ENCODE data around the gene FHIP2A.

DNA sequence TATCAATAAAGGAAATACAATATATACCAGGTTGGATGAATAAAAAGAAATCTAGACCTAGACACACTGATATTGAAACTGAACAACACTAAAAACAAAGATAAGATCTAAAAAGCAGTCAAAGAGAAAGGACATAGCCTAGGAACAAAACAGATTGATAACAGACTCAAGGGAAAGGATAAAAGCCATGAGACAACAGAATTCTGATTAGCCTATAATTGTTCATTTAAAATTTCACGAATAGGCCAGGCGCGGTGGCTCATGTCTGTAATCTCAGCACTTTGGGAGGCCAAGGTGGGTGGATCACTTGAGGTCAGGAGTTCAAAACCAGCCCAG lies 48.4 kb upstream of the FHIP2A start:
- no peak for TF ChIP-seq EP300 (IDR thresholded peaks at IDR 0.05)
- TF ChIP-seq, protein P1, sequence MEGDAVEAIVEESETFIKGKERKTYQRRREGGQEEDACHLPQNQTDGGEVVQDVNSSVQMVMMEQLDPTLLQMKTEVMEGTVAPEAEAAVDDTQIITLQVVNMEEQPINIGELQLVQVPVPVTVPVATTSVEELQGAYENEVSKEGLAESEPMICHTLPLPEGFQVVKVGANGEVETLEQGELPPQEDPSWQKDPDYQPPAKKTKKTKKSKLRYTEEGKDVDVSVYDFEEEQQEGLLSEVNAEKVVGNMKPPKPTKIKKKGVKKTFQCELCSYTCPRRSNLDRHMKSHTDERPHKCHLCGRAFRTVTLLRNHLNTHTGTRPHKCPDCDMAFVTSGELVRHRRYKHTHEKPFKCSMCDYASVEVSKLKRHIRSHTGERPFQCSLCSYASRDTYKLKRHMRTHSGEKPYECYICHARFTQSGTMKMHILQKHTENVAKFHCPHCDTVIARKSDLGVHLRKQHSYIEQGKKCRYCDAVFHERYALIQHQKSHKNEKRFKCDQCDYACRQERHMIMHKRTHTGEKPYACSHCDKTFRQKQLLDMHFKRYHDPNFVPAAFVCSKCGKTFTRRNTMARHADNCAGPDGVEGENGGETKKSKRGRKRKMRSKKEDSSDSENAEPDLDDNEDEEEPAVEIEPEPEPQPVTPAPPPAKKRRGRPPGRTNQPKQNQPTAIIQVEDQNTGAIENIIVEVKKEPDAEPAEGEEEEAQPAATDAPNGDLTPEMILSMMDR (IDR thresholded peaks at IDR 0.05) = no peak
- no peak for TF ChIP-seq POLR2AphosphoS5 (IDR thresholded peaks at IDR 0.05)

All from upper lobe of left lung (tissue), 4 donors.